Astrocyte (in vitro differentiated cells and primary cell): ENCODE results near the gene VEGFB. TPM values are rescaled to one million over a fixed set of nuclear protein-coding genes. Genes with fewer than 3 reads are reported as not detected.

Experiments used
- DNase-seq: peaks from one replicate; pipeline ENCODE4 v3.0.0-alpha.2; 2010; ENCODE audit warnings: low read depth
- FAIRE-seq: peaks from 2 replicates; lab custom pipeline; 2011; peaks lifted over from hg19 to GRCh38; lab: Jason Lieb, UNC
- H2AFZ ChIP-seq: 2 replicates; pipeline ENCODE4 v1.6.0; 2012; ENCODE audit warnings: low read depth, low read length, inconsistent platforms
- H3K27ac ChIP-seq: 2 replicates; pipeline ENCODE4 v1.5.1; 2011; ENCODE audit warnings: low read depth, low read length, inconsistent platforms
- H3K27me3 ChIP-seq: 2 replicates; pipeline ENCODE4 v1.6.0; 2011; ENCODE audit warnings: low read length, inconsistent platforms; ENCODE audit not compliant: insufficient read depth
- H3K36me3 ChIP-seq: 2 replicates; pipeline ENCODE4 v1.5.1; 2011; ENCODE audit warnings: low read length, inconsistent platforms; ENCODE audit not compliant: insufficient read depth
- H3K4me1 ChIP-seq: 2 replicates; pipeline ENCODE4 v1.5.1; 2011; ENCODE audit warnings: low read length, inconsistent platforms; ENCODE audit not compliant: insufficient read depth
- H3K4me2 ChIP-seq: 2 replicates; pipeline ENCODE4 v1.6.0; 2012; ENCODE audit warnings: low read length, inconsistent platforms
- H3K4me3 ChIP-seq: 2 replicates; pipeline ENCODE4 v1.5.1; 2011; ENCODE audit warnings: low read depth, mild to moderate bottlenecking, low read length, inconsistent platforms; ENCODE audit not compliant: insufficient read depth
- H3K79me2 ChIP-seq: 2 replicates; pipeline ENCODE4 v1.6.0; 2012; ENCODE audit warnings: mild to moderate bottlenecking, low read length, inconsistent platforms; ENCODE audit not compliant: insufficient read depth
- H3K9ac ChIP-seq: 2 replicates; pipeline ENCODE4 v1.6.0; 2012; ENCODE audit warnings: mild to moderate bottlenecking, low read length, inconsistent platforms
- H3K9me3 ChIP-seq: 2 replicates; pipeline ENCODE4 v1.5.1; 2012; ENCODE audit warnings: low read depth, mild to moderate bottlenecking, low read length, inconsistent platforms; ENCODE audit not compliant: insufficient read depth
- H4K20me1 ChIP-seq: 2 replicates; pipeline ENCODE4 v1.6.0; 2012; ENCODE audit warnings: low read length, inconsistent platforms; ENCODE audit not compliant: insufficient read depth
- H3K27ac Mint-ChIP-seq: one replicate; pipeline ENCODE4 v1.8.0; 2021; ENCODE audit warnings: mild to moderate bottlenecking, mixed read lengths; ENCODE audit not compliant: unreplicated experiment
- H3K27me3 Mint-ChIP-seq: one replicate; pipeline ENCODE4 v1.8.0; 2021; ENCODE audit warnings: low read depth, mixed read lengths; ENCODE audit not compliant: unreplicated experiment
- H3K36me3 Mint-ChIP-seq: one replicate; pipeline ENCODE4 v1.8.0; 2021; ENCODE audit warnings: low read depth, mixed read lengths; ENCODE audit not compliant: unreplicated experiment
- H3K4me1 Mint-ChIP-seq: one replicate; pipeline ENCODE4 v1.8.0; 2021; ENCODE audit warnings: low read depth, mixed read lengths; ENCODE audit not compliant: unreplicated experiment
- H3K4me3 Mint-ChIP-seq: one replicate; pipeline ENCODE4 v1.8.0; 2021; ENCODE audit warnings: mild to moderate bottlenecking, moderate library complexity, mixed read lengths; ENCODE audit not compliant: unreplicated experiment
- H3K9me3 Mint-ChIP-seq: one replicate; pipeline ENCODE4 v1.8.0; 2021; ENCODE audit warnings: mild to moderate bottlenecking, mixed read lengths; ENCODE audit not compliant: unreplicated experiment
- CTCF ChIP-seq: IDR thresholded peaks from 2 replicates; pipeline ENCODE4 v1.5.1; 2011; ENCODE audit warnings: low read depth, mild to moderate bottlenecking, inconsistent platforms, low read length, moderate library complexity; ENCODE audit not compliant: insufficient read depth
- EZH2 ChIP-seq: IDR thresholded peaks from 2 replicates; pipeline ENCODE4 v1.6.1; 2012; ENCODE audit warnings: mild to moderate bottlenecking, low read length, inconsistent platforms; ENCODE audit not compliant: insufficient read depth
- total RNA-seq: library from RNA; stranded (reverse); gene quantifications from 2 replicates; pipeline ENCODE4 v1.2.1, GENCODE V29; 2021

The VEGFB gene
- total RNA-seq, 1 donor from 2014 or later: 30.4 TPM

GRCh38 chr11:64220271-64220670 lies 14.1 kb upstream of the VEGFB start:
- Histone ChIP-seq H3K4me2 (no peak overlapping the region), H3K9ac (no peak overlapping the region), H3K9me3 (no peaks in the 10 kb centered on the region), H3K36me3 (no peaks in the 10 kb centered on the region), H2AFZ (no peak overlapping the region), H4K20me1 (no peaks in the 10 kb centered on the region), H3K4me1 (peaks cover 10% of the 10 kb centered on the region), H3K27me3 (no peaks in the 10 kb centered on the region), H3K4me3 (no peak overlapping the region), H3K79me2 (peaks cover 3% of the 10 kb centered on the region), H3K27ac (no peak overlapping the region)
- Mint-ChIP-seq H3K36me3 (peaks cover 8% of the 10 kb centered on the region), H3K27me3 (no peaks in the 10 kb centered on the region), H3K4me3 (no peak overlapping the region), H3K27ac (no peak overlapping the region), H3K9me3 (no peaks in the 10 kb centered on the region), H3K4me1 (peaks cover 6% of the 10 kb centered on the region)
- FAIRE-seq (no peak), DNase-seq (no peak)
- no peak for TF ChIP-seq EZH2
- no peak for TF ChIP-seq CTCF

GRCh38 chr11:64220798-64221197 lies 13.6 kb upstream of the VEGFB start:
- no peaks in the 10 kb centered on the region for H4K20me1 ChIP-seq
- no peaks in the 10 kb centered on the region for H3K9me3 ChIP-seq
- no peak for DNase-seq
- H3K27ac Mint-ChIP-seq: no peak overlapping the region
- peaks cover 13% of the 10 kb centered on the region for H3K4me1 ChIP-seq
- no peak for TF ChIP-seq EZH2
- TF ChIP-seq CTCF: no peak
- H3K79me2 ChIP-seq: peaks cover 8% of the 10 kb centered on the region
- H3K4me2 ChIP-seq: no peak overlapping the region
- no peak for FAIRE-seq
- H3K27ac ChIP-seq: no peak overlapping the region
- no peaks in the 10 kb centered on the region for H3K9me3 Mint-ChIP-seq
- no peaks in the 10 kb centered on the region for H3K27me3 Mint-ChIP-seq
- no peaks in the 10 kb centered on the region for H3K36me3 ChIP-seq
- no peak overlapping the region for H3K9ac ChIP-seq
- peaks cover 8% of the 10 kb centered on the region for H3K36me3 Mint-ChIP-seq
- no peak overlapping the region for H2AFZ ChIP-seq
- H3K4me1 Mint-ChIP-seq: peaks cover 5% of the 10 kb centered on the region
- no peaks in the 10 kb centered on the region for H3K27me3 ChIP-seq
- no peak overlapping the region for H3K4me3 ChIP-seq
- H3K4me3 Mint-ChIP-seq: no peak overlapping the region

- no peak overlapping the region for H3K4me3 Mint-ChIP-seq
- peaks cover 3% of the 10 kb centered on the region for H4K20me1 ChIP-seq
- H3K27ac Mint-ChIP-seq: no peak overlapping the region
- H3K4me1 ChIP-seq: peaks cover 26% of the 10 kb centered on the region
- H3K27ac ChIP-seq: no peak overlapping the region
- no peak overlapping the region for H3K4me2 ChIP-seq
- H3K36me3 Mint-ChIP-seq: peaks cover 5% of the 10 kb centered on the region
- H3K9ac ChIP-seq: no peak overlapping the region
- no peaks in the 10 kb centered on the region for H3K9me3 Mint-ChIP-seq
- no peak overlapping the region for H3K4me3 ChIP-seq
- peaks cover 11% of the 10 kb centered on the region for H3K4me1 Mint-ChIP-seq
- no peak overlapping the region for H2AFZ ChIP-seq
- H3K27me3 Mint-ChIP-seq: no peaks in the 10 kb centered on the region
- no peaks in the 10 kb centered on the region for H3K36me3 ChIP-seq
- no peaks in the 10 kb centered on the region for H3K9me3 ChIP-seq
- DNase-seq (no peak), FAIRE-seq (no peak)
- no peaks in the 10 kb centered on the region for H3K27me3 ChIP-seq
- peaks cover 24% of the 10 kb centered on the region for H3K79me2 ChIP-seq
- TF ChIP-seq CTCF (no peak), EZH2 (no peak)
Observed at GRCh38 chr11:64222651-64223000, 11.8 kb upstream of the VEGFB start.
